Osteocyte (in vitro differentiated cells): ENCODE data around the gene ZNF618. TPM values are rescaled to one million over a fixed set of nuclear protein-coding genes. Genes with fewer than 3 reads are reported as not detected.

Experiments
- DNase-seq: peaks from one replicate; pipeline ENCODE4 v3.0.0; 2021; ENCODE audit warnings: mixed read lengths; ENCODE audit not compliant: unreplicated experiment; ENCODE audit errors: extremely low spot score
- H3K27ac Mint-ChIP-seq: one replicate; pipeline ENCODE4 v1.8.0; 2021; ENCODE audit warnings: mild to moderate bottlenecking, mixed read lengths; ENCODE audit not compliant: unreplicated experiment
- H3K27me3 Mint-ChIP-seq: one replicate; pipeline ENCODE4 v1.8.0; 2021; ENCODE audit warnings: mixed read lengths; ENCODE audit not compliant: unreplicated experiment
- H3K36me3 Mint-ChIP-seq: one replicate; pipeline ENCODE4 v1.8.0; 2021; ENCODE audit warnings: mixed read lengths; ENCODE audit not compliant: unreplicated experiment
- H3K4me1 Mint-ChIP-seq: one replicate; pipeline ENCODE4 v1.8.0; 2021; ENCODE audit warnings: mixed read lengths; ENCODE audit not compliant: unreplicated experiment
- H3K4me3 Mint-ChIP-seq: one replicate; pipeline ENCODE4 v1.8.0; 2021; ENCODE audit warnings: mild to moderate bottlenecking, moderate library complexity, mixed read lengths; ENCODE audit not compliant: unreplicated experiment
- H3K9me3 Mint-ChIP-seq: one replicate; pipeline ENCODE4 v1.8.0; 2021; ENCODE audit warnings: mixed read lengths; ENCODE audit not compliant: unreplicated experiment
- total RNA-seq: library from RNA; stranded (reverse); gene quantifications from 2 replicates; pipeline ENCODE4 v1.2.1, GENCODE V29; 2021
- TF ChIP-seq, protein P1 (sequence below): fragments of 200-600 bp; sonication (generic); IDR thresholded peaks from 2 replicates; pipeline ENCODE4 v1.5.0; 2021; ENCODE audit warnings: antibody characterized with exemption, mild to moderate bottlenecking, moderate library complexity

Gene ZNF618
- total RNA-seq, 1 donor from 2014 or later, result 36.8 TPM

DNA sequence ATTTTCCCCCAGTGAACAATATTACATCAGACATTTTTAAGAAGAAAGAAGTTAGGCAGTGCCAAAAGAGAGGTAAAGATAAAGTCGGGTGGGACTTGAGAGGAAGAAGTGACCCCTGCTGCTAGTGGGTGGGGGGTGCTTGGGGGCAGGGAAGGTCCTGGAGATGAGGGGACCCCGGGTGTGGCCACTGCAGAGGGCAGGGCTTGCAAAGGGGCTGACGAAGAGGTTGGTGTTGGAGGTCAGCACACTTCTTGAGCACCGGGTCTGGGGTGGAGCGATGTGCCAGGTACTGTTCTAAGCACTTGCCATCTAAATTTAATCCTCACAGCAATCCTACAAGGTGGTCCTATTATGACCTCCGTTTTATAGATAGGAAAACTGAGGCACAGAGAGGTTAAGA is 140.0 kb downstream of the ZNF618 start:
- peaks cover 70% of the 10 kb centered on the region for H3K36me3 Mint-ChIP-seq
- no peak overlapping the region for H3K4me3 Mint-ChIP-seq
- no peaks in the 10 kb centered on the region for H3K27me3 Mint-ChIP-seq
- no peak overlapping the region for H3K27ac Mint-ChIP-seq
- peak; percentile 63 for DNase-seq
- H3K9me3 Mint-ChIP-seq, result peaks cover 12% of the 10 kb centered on the region
- TF ChIP-seq, protein P1, sequence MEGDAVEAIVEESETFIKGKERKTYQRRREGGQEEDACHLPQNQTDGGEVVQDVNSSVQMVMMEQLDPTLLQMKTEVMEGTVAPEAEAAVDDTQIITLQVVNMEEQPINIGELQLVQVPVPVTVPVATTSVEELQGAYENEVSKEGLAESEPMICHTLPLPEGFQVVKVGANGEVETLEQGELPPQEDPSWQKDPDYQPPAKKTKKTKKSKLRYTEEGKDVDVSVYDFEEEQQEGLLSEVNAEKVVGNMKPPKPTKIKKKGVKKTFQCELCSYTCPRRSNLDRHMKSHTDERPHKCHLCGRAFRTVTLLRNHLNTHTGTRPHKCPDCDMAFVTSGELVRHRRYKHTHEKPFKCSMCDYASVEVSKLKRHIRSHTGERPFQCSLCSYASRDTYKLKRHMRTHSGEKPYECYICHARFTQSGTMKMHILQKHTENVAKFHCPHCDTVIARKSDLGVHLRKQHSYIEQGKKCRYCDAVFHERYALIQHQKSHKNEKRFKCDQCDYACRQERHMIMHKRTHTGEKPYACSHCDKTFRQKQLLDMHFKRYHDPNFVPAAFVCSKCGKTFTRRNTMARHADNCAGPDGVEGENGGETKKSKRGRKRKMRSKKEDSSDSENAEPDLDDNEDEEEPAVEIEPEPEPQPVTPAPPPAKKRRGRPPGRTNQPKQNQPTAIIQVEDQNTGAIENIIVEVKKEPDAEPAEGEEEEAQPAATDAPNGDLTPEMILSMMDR, result no peak
- H3K4me1 Mint-ChIP-seq, result no peaks in the 10 kb centered on the region

DNA sequence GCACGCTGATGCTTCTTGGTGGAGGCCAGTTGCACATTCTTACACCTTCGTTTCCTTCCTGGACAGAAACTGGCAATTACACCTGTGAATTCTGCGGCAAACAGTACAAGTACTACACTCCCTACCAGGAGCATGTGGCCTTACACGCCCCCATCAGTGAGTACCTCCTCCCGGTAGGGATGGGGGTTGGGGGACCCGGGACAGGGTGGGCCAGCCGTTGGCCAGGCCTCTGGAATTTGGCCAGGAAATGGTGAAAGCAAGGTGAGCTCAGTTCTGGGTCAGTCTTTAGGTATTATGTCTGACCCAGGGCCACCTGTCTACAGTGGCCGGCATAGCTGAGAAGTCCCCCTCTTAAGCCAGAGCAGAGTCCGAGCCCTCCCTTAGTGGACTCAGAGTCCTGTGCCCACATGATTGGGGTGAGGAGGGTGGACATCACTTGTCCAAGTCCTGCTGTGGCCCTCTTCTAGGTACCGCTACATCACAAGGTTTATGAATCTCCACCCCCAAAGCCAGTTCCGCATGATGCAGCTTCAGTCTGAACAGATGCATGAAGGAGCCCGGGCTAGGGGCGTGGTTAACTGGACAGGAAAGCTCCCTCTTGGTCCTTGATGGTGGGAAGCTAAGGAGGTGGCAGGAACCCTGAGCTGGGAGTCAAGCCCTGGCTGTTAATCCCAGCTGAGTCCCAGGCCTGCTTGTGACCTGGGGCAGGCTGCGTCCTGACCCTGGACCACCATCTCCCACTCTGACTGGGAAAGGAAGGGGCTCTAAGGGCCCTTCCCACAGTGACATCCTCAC is 140.7 kb downstream of the ZNF618 start:
- peak; percentile 76 for DNase-seq
- H3K36me3 Mint-ChIP-seq, result peaks cover 67% of the 10 kb centered on the region
- peaks cover 16% of the 10 kb centered on the region for H3K9me3 Mint-ChIP-seq
- TF ChIP-seq, protein P1, result no peak
- H3K4me1 Mint-ChIP-seq, result no peaks in the 10 kb centered on the region
- no peaks in the 10 kb centered on the region for H3K27me3 Mint-ChIP-seq
- H3K27ac Mint-ChIP-seq, result no peak overlapping the region
- H3K4me3 Mint-ChIP-seq, result no peak overlapping the region

DNA sequence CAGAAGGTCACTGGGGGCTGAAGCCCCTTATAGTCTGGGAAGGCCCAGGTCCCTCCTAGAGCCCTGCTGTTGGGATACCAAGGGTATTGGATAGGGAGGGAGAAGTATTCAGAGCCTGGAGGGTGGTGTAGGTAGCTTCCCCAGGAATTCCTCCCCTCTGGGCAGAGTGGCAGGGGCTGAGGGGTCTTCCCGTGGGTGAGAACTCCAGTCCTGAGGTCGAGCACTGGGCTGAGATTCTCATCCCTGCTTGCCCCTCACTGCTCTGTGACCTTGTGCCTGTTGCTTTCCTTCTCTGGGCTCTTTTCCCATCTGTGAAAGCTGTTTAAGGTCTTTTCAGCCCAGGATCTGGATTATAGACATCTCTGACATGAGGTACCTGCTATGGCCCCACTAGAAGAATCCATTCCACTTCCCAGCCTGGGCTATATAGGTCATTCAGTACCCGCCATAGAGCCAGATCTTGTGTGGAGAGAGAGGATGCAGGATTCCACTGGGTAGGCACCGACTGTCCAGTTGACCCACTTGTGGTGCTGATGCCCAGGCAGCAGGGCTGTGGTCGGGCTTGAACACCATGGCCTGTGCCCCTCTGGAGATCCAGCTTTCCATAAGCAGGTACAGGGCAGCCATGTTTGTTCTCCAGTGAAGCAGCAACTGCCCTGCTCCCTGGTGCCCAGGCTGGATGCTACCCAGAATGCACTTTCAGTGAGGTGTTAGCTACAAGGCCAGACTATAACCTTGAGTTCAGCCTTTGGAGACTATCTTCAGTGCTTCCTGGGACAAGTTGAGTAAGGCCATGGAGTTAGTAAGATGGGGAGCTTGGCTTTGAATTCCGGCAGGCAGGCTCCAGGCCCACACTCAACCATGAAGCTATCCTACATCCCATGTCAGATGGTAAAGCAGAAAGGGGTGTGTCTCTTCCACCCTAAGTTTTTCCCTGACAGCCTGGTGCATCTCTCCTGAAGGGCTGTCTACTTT is 141.9 kb downstream of the ZNF618 start:
- Mint-ChIP-seq H3K27ac (no peak overlapping the region), H3K4me3 (no peak overlapping the region), H3K27me3 (no peaks in the 10 kb centered on the region), H3K36me3 (peaks cover 68% of the 10 kb centered on the region), H3K9me3 (peaks cover 17% of the 10 kb centered on the region), H3K4me1 (no peaks in the 10 kb centered on the region)
- TF ChIP-seq, protein P1, result no peak
- peak; percentile 64 for DNase-seq

DNA sequence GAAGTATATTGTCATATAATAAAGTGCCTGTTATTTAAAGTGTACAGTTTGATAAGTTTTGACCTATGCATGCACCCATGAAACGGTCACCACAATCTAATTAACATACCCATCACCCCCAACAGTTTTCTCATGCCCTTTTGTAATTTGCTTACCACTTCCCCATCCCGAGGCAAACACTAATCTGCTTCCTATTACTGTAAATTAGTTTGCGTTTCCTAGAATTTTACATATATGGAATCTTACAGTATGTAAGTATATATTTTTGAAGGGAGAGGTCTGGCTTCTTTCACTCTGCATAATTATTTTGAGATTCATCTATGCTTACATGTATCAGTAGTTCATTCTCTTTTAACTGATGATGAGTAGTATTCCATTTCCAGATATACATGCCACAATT is 145.5 kb downstream of the ZNF618 start:
- Mint-ChIP-seq H3K27ac (no peak overlapping the region), H3K27me3 (no peaks in the 10 kb centered on the region), H3K4me1 (no peaks in the 10 kb centered on the region), H3K36me3 (peaks cover 79% of the 10 kb centered on the region), H3K4me3 (no peak overlapping the region), H3K9me3 (peaks cover 18% of the 10 kb centered on the region)
- TF ChIP-seq, protein P1, result no peak
- DNase-seq, result no peak

DNA sequence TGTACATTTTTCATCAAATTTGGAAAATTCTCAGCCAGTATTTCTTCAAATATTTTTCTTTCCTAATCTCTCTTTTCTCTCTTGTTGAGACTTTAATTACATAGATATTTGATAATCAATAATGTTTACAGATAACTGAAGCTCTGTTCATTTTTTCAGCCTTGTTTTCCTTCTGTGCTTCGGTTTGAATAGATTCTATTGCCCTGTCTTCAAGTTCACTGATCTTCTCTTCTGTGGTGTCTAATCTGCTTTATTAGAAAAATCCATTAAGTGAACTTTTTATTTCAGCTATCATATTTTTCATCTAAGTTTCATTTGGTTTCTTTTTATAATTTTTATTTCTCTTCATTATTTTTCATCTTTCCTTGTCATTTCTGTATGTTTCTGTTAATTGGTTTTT is 147.9 kb downstream of the ZNF618 start:
- TF ChIP-seq, protein P1, result no peak
- Mint-ChIP-seq H3K36me3 (peaks cover 78% of the 10 kb centered on the region), H3K27me3 (no peaks in the 10 kb centered on the region), H3K27ac (no peak overlapping the region), H3K9me3 (peaks cover 18% of the 10 kb centered on the region), H3K4me3 (no peak overlapping the region), H3K4me1 (no peaks in the 10 kb centered on the region)
- no peak for DNase-seq
